Type B pancreatic cell (in vitro differentiated cells): Measurements from ENCODE around the gene NT5C. TPM values are rescaled to one million over a fixed set of nuclear protein-coding genes. Genes with fewer than 3 reads are reported as not detected.
A peak's percentile ranks its signal among the peaks of the same experiment; 100 is the strongest.
"Not testable (repeated sequence)": the region's sequence is repeated elsewhere in the genome, so short reads cannot be mapped to it uniquely, and the experiment has no call there.

Source experiments
- DNase-seq: peaks from one replicate; pipeline ENCODE4 v3.0.0; 2021; ENCODE audit warnings: mixed read lengths; ENCODE audit not compliant: unreplicated experiment; ENCODE audit errors: extremely low spot score
- H3K27ac Mint-ChIP-seq: 2 replicates; pipeline ENCODE4 v1.8.0; 2021; ENCODE audit warnings: mild to moderate bottlenecking, mixed read lengths
- H3K27me3 Mint-ChIP-seq: 2 replicates; pipeline ENCODE4 v1.8.0; 2021; ENCODE audit warnings: mixed read lengths
- H3K36me3 Mint-ChIP-seq: 2 replicates; pipeline ENCODE4 v1.8.0; 2021; ENCODE audit warnings: mixed read lengths
- H3K4me1 Mint-ChIP-seq: one replicate; pipeline ENCODE4 v1.8.0; 2021; ENCODE audit warnings: mixed read lengths; ENCODE audit not compliant: unreplicated experiment
- H3K4me3 Mint-ChIP-seq: 2 replicates; pipeline ENCODE4 v1.8.0; 2021; ENCODE audit warnings: mild to moderate bottlenecking, mixed read lengths
- H3K9me3 Mint-ChIP-seq: 2 replicates; pipeline ENCODE4 v1.8.0; 2021; ENCODE audit warnings: mixed read lengths
- CTCF ChIP-seq: fragments of 200-600 bp; sonication (generic); conservative IDR thresholded peaks from 2 replicates; pipeline ENCODE4 v1.5.0; 2021; ENCODE audit warnings: antibody characterized with exemption, mild to moderate bottlenecking
- total RNA-seq: library from RNA; stranded (reverse); gene quantifications from 2 replicates; pipeline ENCODE4 v1.2.1, GENCODE V29; 2021; ENCODE audit warnings: low replicate concordance

NT5C gene
- total RNA-seq, 1 donor from 2014 or later = 40.7 TPM

GRCh38 chr17:75130632-75131277 is 787 bp downstream of the NT5C start:
- no peak for DNase-seq
- no peaks in the 10 kb centered on the region for H3K9me3 Mint-ChIP-seq
- peaks cover 6% of the 10 kb centered on the region for H3K4me1 Mint-ChIP-seq
- peak overlapping the region; percentile 91 for H3K27ac Mint-ChIP-seq
- H3K27me3 Mint-ChIP-seq = no peaks in the 10 kb centered on the region
- peaks cover 10% of the 10 kb centered on the region for H3K36me3 Mint-ChIP-seq
- peak; percentile 66 for TF ChIP-seq CTCF
- peak overlapping the region; percentile 95 for H3K4me3 Mint-ChIP-seq

GRCh38 chr17:75130059-75130631 is 1.4 kb downstream of the NT5C start:
- peak overlapping the region; percentile 95 for H3K4me3 Mint-ChIP-seq
- H3K9me3 Mint-ChIP-seq = no peaks in the 10 kb centered on the region
- peaks cover 8% of the 10 kb centered on the region for H3K36me3 Mint-ChIP-seq
- no peak for DNase-seq
- peaks cover 6% of the 10 kb centered on the region for H3K4me1 Mint-ChIP-seq
- peak overlapping the region; percentile 91 for H3K27ac Mint-ChIP-seq
- no peaks in the 10 kb centered on the region for H3K27me3 Mint-ChIP-seq
- no peak for TF ChIP-seq CTCF

- no peaks in the 10 kb centered on the region for H3K9me3 Mint-ChIP-seq
- no peak overlapping the region for H3K27ac Mint-ChIP-seq
- H3K4me3 Mint-ChIP-seq = peak overlapping the region; percentile 72
- peaks cover 5% of the 10 kb centered on the region for H3K36me3 Mint-ChIP-seq
- no peak for TF ChIP-seq CTCF
- no peak for DNase-seq
- H3K4me1 Mint-ChIP-seq = peaks cover 6% of the 10 kb centered on the region
- no peaks in the 10 kb centered on the region for H3K27me3 Mint-ChIP-seq
Measured at GRCh38 chr17:75129576-75129975, 2.0 kb downstream of the NT5C start.

GRCh38 chr17:75128694-75129505 is 2.6 kb downstream of the NT5C start:
- H3K9me3 Mint-ChIP-seq = no peaks in the 10 kb centered on the region
- no peaks in the 10 kb centered on the region for H3K27me3 Mint-ChIP-seq
- DNase-seq = no peak
- TF ChIP-seq CTCF = no peak
- peaks cover 5% of the 10 kb centered on the region for H3K36me3 Mint-ChIP-seq
- no peak overlapping the region for H3K27ac Mint-ChIP-seq
- H3K4me1 Mint-ChIP-seq = peaks cover 6% of the 10 kb centered on the region
- H3K4me3 Mint-ChIP-seq = no peak overlapping the region

- H3K9me3 Mint-ChIP-seq, H3K27me3 Mint-ChIP-seq, DNase-seq, H3K4me1 Mint-ChIP-seq, H3K36me3 Mint-ChIP-seq: not testable (repeated sequence)
- H3K27ac Mint-ChIP-seq = peak overlapping the region; percentile 39
- peak overlapping the region; percentile 56 for H3K4me3 Mint-ChIP-seq
Measured at GRCh38 chr17:75127936-75128335, 3.6 kb downstream of the NT5C start.

GRCh38 chr17:75126954-75127353 is 4.6 kb downstream of the NT5C start:
- DNase-seq = no peak
- no peak overlapping the region for H3K4me3 Mint-ChIP-seq
- no peaks in the 10 kb centered on the region for H3K9me3 Mint-ChIP-seq
- H3K36me3 Mint-ChIP-seq = peaks cover 5% of the 10 kb centered on the region
- no peaks in the 10 kb centered on the region for H3K27me3 Mint-ChIP-seq
- H3K4me1 Mint-ChIP-seq = peaks cover 6% of the 10 kb centered on the region
- H3K27ac Mint-ChIP-seq = no peak overlapping the region
- TF ChIP-seq CTCF = no peak
